PC-3 (cell line): ENCODE measurements around the gene LCN6. TPM values are rescaled to one million over a fixed set of nuclear protein-coding genes. Genes with fewer than 3 reads are reported as not detected.

Experiments
- ATAC-seq: fragments of 200-7000 bp; cut with Tn5 transposase; 2 replicates; pipeline ENCODE4 v1.9.1; 2020; ENCODE audit warnings: mild to moderate bottlenecking, moderate library complexity
- BruUV-seq: library from RNA; stranded (reverse); fragments of 400-500 nt; replicated peaks from 2 replicates; lab custom pipeline; 2021; lab: Mats Ljungman, UMichigan
- CTCF ChIA-PET: fragments of 300-600 bp; sonication (Branson Sonifier 250); formaldehyde crosslinking; loops from one replicate; lab custom pipeline; 2022; ENCODE audit warnings: antibody characterized with exemption; lab: Charles Lee
- POLR2A ChIA-PET: fragments of 300-600 bp; sonication (Branson Sonifier 250); formaldehyde crosslinking; loops from one replicate; lab custom pipeline; 2022; ENCODE audit warnings: antibody characterized with exemption; ENCODE audit not compliant: unreplicated experiment; lab: Charles Lee
- DNase-seq: peaks from one replicate; pipeline ENCODE4 v3.0.0-alpha.2; 2015
- H2AFZ ChIP-seq: fragments of 300-600 bp; sonication (generic); 2 replicates; pipeline ENCODE4 v1.6.0; 2016; ENCODE audit warnings: antibody characterized with exemption, low read length
- H3F3A ChIP-seq: fragments of 300-600 bp; sonication (generic); one replicate; pipeline ENCODE4 v1.6.0; 2017; ENCODE audit warnings: antibody characterized with exemption, low read length, control low read depth, mild to moderate bottlenecking; ENCODE audit not compliant: unreplicated experiment
- H3K27ac ChIP-seq: fragments of 300-600 bp; sonication (generic); 2 replicates; pipeline ENCODE4 v1.5.1; 2016; ENCODE audit warnings: mild to moderate bottlenecking, low read length
- H3K27me3 ChIP-seq: fragments of 300-600 bp; sonication (generic); 2 replicates; pipeline ENCODE4 v1.6.1; 2016; ENCODE audit warnings: low read length, mixed read lengths
- H3K36me3 ChIP-seq: fragments of 300-600 bp; sonication (generic); 2 replicates; pipeline ENCODE4 v1.6.1; 2016; ENCODE audit warnings: low read depth, mixed run types, low read length, mixed read lengths
- H3K4me1 ChIP-seq: fragments of 300-600 bp; sonication (generic); 2 replicates; pipeline ENCODE4 v1.5.1; 2016; ENCODE audit warnings: low read length; ENCODE audit not compliant: insufficient read depth
- H3K4me2 ChIP-seq: fragments of 300-600 bp; sonication (generic); 2 replicates; pipeline ENCODE4 v1.6.0; 2016; ENCODE audit warnings: low read length
- H3K4me3 ChIP-seq: fragments of 300-600 bp; sonication (generic); 2 replicates; pipeline ENCODE4 v1.5.1; 2016; ENCODE audit warnings: mild to moderate bottlenecking, low read length, mixed read lengths
- H3K79me2 ChIP-seq: fragments of 300-600 bp; sonication (generic); 2 replicates; pipeline ENCODE4 v1.6.1; 2017; ENCODE audit warnings: low read length, mixed read lengths
- H3K9ac ChIP-seq: fragments of 300-600 bp; sonication (generic); 2 replicates; pipeline ENCODE4 v1.6.0; 2016; ENCODE audit warnings: mild to moderate bottlenecking, low read length
- H3K9me2 ChIP-seq: fragments of 300-600 bp; sonication (generic); replicated peaks from 2 replicates; pipeline ENCODE4 v1.6.1; 2016; ENCODE audit warnings: mixed run types, low read length, mixed read lengths
- H3K9me3 ChIP-seq: fragments of 300-600 bp; sonication (generic); 2 replicates; pipeline ENCODE4 v1.6.1; 2016; ENCODE audit warnings: low read length, mixed read lengths
- H4K20me1 ChIP-seq: fragments of 300-600 bp; sonication (generic); 2 replicates; pipeline ENCODE4 v1.6.1; 2016; ENCODE audit warnings: low read length, mixed read lengths
- EZH2 ChIP-seq: fragments of 300-600 bp; sonication (generic); IDR thresholded peaks from one replicate; pipeline ENCODE4 v1.6.1; 2017; ENCODE audit warnings: antibody characterized with exemption, mild to moderate bottlenecking, low read length; ENCODE audit not compliant: unreplicated experiment
- EZH2phosphoT487 ChIP-seq: fragments of 300-600 bp; sonication (generic); IDR thresholded peaks from 2 replicates; pipeline ENCODE4 v1.6.1; 2018; ENCODE audit warnings: mild to moderate bottlenecking, antibody characterized with exemption, low read length, borderline replicate concordance
- intact Hi-C: fragments of 100-400 bp; cut with micrococcal nuclease; formaldehyde crosslinking; loops from 2 replicates; pipeline ENCODE4 v1.9.0; 2023
- total RNA-seq: library from RNA; depleted of rRNA; stranded (reverse); fragments of >200 nt; gene quantifications from 2 replicates; pipeline ENCODE4 v1.2.3, GENCODE V29; 2014
- TF ChIP-seq, protein P1 (sequence below): fragments of 300-600 bp; sonication (generic); conservative IDR thresholded peaks from 2 replicates; pipeline ENCODE4 v1.5.1; 2017; ENCODE audit warnings: antibody characterized with exemption, low read depth, mild to moderate bottlenecking, low read length

LCN6 gene
- total RNA-seq, 1 experiment from 2014 or later: not detected

DNA sequence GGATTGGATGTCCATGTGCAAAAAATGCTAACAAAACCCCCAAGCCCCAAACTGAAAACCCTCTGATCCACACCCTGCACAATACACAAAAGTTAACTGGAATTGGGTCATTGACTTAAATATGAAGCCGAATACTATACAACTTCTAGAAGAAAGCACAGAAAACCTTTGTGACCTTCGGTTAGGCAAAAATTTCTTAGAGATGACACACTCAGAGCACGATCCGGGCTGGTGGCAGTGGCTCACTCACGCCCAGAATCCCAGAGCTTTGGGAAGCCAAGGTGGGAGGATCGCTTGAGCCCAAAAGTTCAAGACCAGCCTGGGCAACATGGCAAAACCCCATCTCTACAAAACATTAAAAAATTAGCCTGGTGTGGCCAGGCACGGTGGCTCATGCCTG is 37.8 kb downstream of the LCN6 start:
- no peaks in the 10 kb centered on the region for H3K27me3 ChIP-seq
- no peaks in the 10 kb centered on the region for H3K79me2 ChIP-seq
- no peak overlapping the region for H3K4me3 ChIP-seq
- H3K9me2 ChIP-seq: no peaks in the 10 kb centered on the region
- H3K27ac ChIP-seq: no peak overlapping the region
- ATAC-seq: no peak
- H3K9me3 ChIP-seq: no peaks in the 10 kb centered on the region
- H2AFZ ChIP-seq: no peak overlapping the region
- intact Hi-C loops: no loop called here
- no peak overlapping the region for H3K9ac ChIP-seq
- CTCF ChIA-PET: no interaction called here
- BruUV-seq: no TSS peak
- no peaks in the 10 kb centered on the region for H3F3A ChIP-seq
- no peaks in the 10 kb centered on the region for H4K20me1 ChIP-seq
- no peaks in the 10 kb centered on the region for H3K36me3 ChIP-seq
- POLR2A ChIA-PET: no interaction called here
- H3K4me1 ChIP-seq: no peaks in the 10 kb centered on the region; the same call in 1 of the 2 replicates
- peak; percentile 24 for DNase-seq
- TF ChIP-seq EZH2: no peak
- TF ChIP-seq, protein P1, sequence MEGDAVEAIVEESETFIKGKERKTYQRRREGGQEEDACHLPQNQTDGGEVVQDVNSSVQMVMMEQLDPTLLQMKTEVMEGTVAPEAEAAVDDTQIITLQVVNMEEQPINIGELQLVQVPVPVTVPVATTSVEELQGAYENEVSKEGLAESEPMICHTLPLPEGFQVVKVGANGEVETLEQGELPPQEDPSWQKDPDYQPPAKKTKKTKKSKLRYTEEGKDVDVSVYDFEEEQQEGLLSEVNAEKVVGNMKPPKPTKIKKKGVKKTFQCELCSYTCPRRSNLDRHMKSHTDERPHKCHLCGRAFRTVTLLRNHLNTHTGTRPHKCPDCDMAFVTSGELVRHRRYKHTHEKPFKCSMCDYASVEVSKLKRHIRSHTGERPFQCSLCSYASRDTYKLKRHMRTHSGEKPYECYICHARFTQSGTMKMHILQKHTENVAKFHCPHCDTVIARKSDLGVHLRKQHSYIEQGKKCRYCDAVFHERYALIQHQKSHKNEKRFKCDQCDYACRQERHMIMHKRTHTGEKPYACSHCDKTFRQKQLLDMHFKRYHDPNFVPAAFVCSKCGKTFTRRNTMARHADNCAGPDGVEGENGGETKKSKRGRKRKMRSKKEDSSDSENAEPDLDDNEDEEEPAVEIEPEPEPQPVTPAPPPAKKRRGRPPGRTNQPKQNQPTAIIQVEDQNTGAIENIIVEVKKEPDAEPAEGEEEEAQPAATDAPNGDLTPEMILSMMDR: no peak
- TF ChIP-seq EZH2phosphoT487: no peak
- H3K4me2 ChIP-seq: no peak overlapping the region

DNA sequence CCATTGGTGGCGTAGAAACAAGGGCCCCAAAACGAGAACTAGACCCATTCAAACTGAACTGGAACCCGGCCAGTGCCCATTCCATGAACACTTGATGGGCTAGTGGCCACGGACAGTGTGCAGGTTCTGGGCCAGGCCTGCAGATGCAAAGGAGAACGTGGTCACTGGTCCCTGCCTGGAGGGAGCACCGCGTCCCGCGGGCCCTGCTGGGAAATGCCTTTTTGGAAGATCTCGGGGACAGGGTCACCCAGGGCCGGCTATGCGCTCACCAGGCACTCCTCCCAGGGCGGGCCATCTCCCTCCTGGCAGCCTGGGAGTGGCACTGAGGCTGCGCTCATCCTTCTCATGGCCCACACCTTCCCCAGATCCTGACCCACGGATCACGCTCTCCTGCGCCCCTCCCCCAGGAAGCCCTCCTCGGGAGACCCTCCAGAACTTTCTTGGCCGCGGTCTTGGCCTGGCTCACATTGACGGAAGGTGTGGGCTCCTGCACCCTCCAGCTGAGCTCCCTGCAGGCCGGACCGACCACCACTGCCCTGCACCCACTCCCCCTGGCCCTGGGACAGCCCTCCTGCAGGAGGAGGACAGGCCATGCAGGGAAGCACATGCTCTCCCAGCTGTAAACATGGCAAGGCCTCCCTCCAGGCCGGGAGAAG is 38.7 kb downstream of the LCN6 start:
- H3K27me3 ChIP-seq: no peaks in the 10 kb centered on the region
- H4K20me1 ChIP-seq: no peaks in the 10 kb centered on the region
- no peak overlapping the region for H3K4me2 ChIP-seq
- H3K4me1 ChIP-seq: no peaks in the 10 kb centered on the region; the same call in 1 of the 2 replicates
- H3K27ac ChIP-seq: no peak overlapping the region
- DNase-seq (no peak), ATAC-seq (no peak)
- no peak overlapping the region for H3K4me3 ChIP-seq
- no peaks in the 10 kb centered on the region for H3F3A ChIP-seq
- intact Hi-C loops: no loop called here
- H3K9me2 ChIP-seq: no peaks in the 10 kb centered on the region
- H2AFZ ChIP-seq: no peak overlapping the region
- no peak for TF ChIP-seq EZH2
- no peak for TF ChIP-seq EZH2phosphoT487
- TF ChIP-seq, protein P1: no peak
- H3K36me3 ChIP-seq: no peaks in the 10 kb centered on the region
- no peaks in the 10 kb centered on the region for H3K9me3 ChIP-seq
- no peaks in the 10 kb centered on the region for H3K79me2 ChIP-seq
- H3K9ac ChIP-seq: no peak overlapping the region
- no TSS peak for BruUV-seq
- ChIA-PET CTCF (no interaction called here), POLR2A (no interaction called here)

DNA sequence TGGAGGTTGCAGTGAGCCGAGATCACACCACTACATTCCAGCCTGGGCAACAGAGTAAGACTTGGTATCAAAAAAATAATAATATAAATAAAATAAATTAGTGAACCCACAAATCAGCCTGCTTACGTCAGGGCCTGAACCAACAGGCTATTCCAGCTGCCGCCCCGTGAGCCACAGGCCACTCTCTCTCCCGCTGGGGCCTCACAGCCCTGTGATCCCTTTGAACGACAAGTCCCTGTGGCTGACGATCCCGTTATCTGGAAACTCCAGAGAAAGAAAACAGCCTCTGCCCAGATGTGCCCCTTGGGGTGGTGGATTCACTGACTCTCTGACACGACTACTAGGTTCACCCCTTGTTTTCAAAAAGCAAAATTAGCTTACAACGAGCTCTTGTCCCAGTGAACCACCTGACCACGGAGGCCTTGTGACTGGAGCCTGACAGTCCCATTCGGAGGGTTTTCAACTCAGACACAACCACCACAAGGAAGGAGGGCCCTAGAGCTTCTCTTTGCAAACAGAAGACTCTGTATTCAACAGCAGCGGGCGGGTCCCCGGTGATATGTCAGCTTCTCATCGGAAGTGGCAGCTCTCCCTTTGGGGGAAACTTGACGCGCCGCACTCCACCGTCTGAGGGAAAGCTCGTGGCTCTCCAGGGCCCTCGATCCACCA is 40.3 kb downstream of the LCN6 start:
- no peaks in the 10 kb centered on the region for H3F3A ChIP-seq
- H3K4me2 ChIP-seq: no peak overlapping the region
- H3K4me3 ChIP-seq: no peak overlapping the region
- no peaks in the 10 kb centered on the region for H3K79me2 ChIP-seq
- no peak for ATAC-seq
- H3K27ac ChIP-seq: no peak overlapping the region
- no peaks in the 10 kb centered on the region for H4K20me1 ChIP-seq
- no peaks in the 10 kb centered on the region for H3K36me3 ChIP-seq
- H3K9ac ChIP-seq: no peak overlapping the region
- no peak overlapping the region for H2AFZ ChIP-seq
- H3K9me2 ChIP-seq: no peaks in the 10 kb centered on the region
- BruUV-seq: no TSS peak
- ChIA-PET CTCF (no interaction called here), POLR2A (no interaction called here)
- intact Hi-C loops: no loop called here
- no peaks in the 10 kb centered on the region for H3K4me1 ChIP-seq
- H3K27me3 ChIP-seq: no peaks in the 10 kb centered on the region
- TF ChIP-seq, protein P1: no peak
- TF ChIP-seq EZH2 (no peak), EZH2phosphoT487 (no peak)
- H3K9me3 ChIP-seq: no peaks in the 10 kb centered on the region
- DNase-seq: no peak
